SK-N-SH (cell line): Measurements from ENCODE around the gene ARHGAP4. TPM values are rescaled to one million over a fixed set of nuclear protein-coding genes. Genes with fewer than 3 reads are reported as not detected.

ENCODE experiments used
- CTCF ChIA-PET: fragments of 300-600, 350-600 bp; formaldehyde crosslinking; extraction: SDS; loops from one replicate; lab custom pipeline; 2021; lab: Yijun Ruan, JAX
- POLR2A ChIA-PET: fragments of 350-600 bp; sonication (Branson Sonifier 250); formaldehyde crosslinking; extraction: SDS; loops from one replicate; lab custom pipeline; 2020; ENCODE audit warnings: antibody characterized with exemption, inconsistent platforms; lab: Yijun Ruan, JAX
- DNase-seq: peaks from one replicate; pipeline ENCODE4 v3.0.0; 2012
- H2AFZ ChIP-seq: fragments of 200-600 bp; sonication (generic); 2 replicates; pipeline ENCODE4 v1.8.1; 2016; ENCODE audit warnings: antibody characterized with exemption, mild to moderate bottlenecking, low read depth
- H3F3A ChIP-seq: fragments of 200-600 bp; sonication (generic); replicated peaks from 2 replicates; pipeline ENCODE3; 2016; ENCODE audit warnings: antibody characterized with exemption, mild to moderate bottlenecking; ENCODE audit not compliant: insufficient read depth
- H3K27ac ChIP-seq, 2 experiments: fragments of 200-500 bp in 1 of 2; fragments of 200-600 bp in 1 of 2; sonication (Bioruptor generic) in 1 of 2; sonication (generic), shearing (Covaris generic) in 1 of 2; 2 replicates each; pipeline versions ENCODE4 v1.5.1 to v1.6.1; 2014 to 2016; ENCODE audit warnings: low read depth in 2 of 2, inconsistent platforms in 1 of 2, low read length in 1 of 2, mild to moderate bottlenecking in 1 of 2, mixed read lengths in 1 of 2
- H3K27me3 ChIP-seq: fragments of 200-600 bp; sonication (generic), shearing (Covaris generic); 2 replicates; pipeline ENCODE4 v1.6.1; 2016; ENCODE audit warnings: mixed run types; ENCODE audit not compliant: insufficient read depth
- H3K36me3 ChIP-seq, 2 experiments: fragments of 200-500 bp in 1 of 2; fragments of 200-600 bp in 1 of 2; sonication (Bioruptor generic) in 1 of 2; sonication (generic) in 1 of 2; replicated peaks in 1 of 2; 2 replicates each; pipeline versions ENCODE3 to v1.5.1; 2014 to 2016; ENCODE audit warnings: low read length in 1 of 2, mild to moderate bottlenecking in 1 of 2; ENCODE audit not compliant: insufficient read depth in 2 of 2, control insufficient read depth in 1 of 2
- H3K4me1 ChIP-seq, 2 experiments: fragments of 200-500 bp in 1 of 2; fragments of 200-600 bp in 1 of 2; sonication (Bioruptor generic) in 1 of 2; sonication (generic), shearing (Covaris generic) in 1 of 2; 2 replicates each; pipeline versions ENCODE4 v1.5.1 to v1.6.1; 2014 to 2016; ENCODE audit warnings: low read depth in 1 of 2, low read length in 1 of 2, mixed run types in 1 of 2; ENCODE audit not compliant: insufficient read depth in 2 of 2, control insufficient read depth in 1 of 2
- H3K4me2 ChIP-seq: fragments of 200-600 bp; sonication (generic), shearing (Covaris generic); 2 replicates; pipeline ENCODE4 v1.6.1; 2017; ENCODE audit warnings: mixed run types
- H3K4me3 ChIP-seq, 2 experiments: fragments of 200-500 bp in 1 of 2; fragments of 200-600 bp in 1 of 2; sonication (Bioruptor generic) in 1 of 2; sonication (generic), shearing (Covaris generic) in 1 of 2; 2 replicates each; pipeline versions ENCODE4 v1.5.1 to v1.8.1; 2014 to 2016; ENCODE audit warnings: low read depth in 2 of 2, inconsistent platforms in 1 of 2, low read length in 1 of 2, mild to moderate bottlenecking in 1 of 2, mixed read lengths in 1 of 2, moderate library complexity in 1 of 2
- H3K79me2 ChIP-seq: fragments of 200-600 bp; sonication (generic); 2 replicates; pipeline ENCODE4 v1.8.1; 2017; ENCODE audit warnings: mild to moderate bottlenecking; ENCODE audit not compliant: insufficient read depth
- H3K9ac ChIP-seq: fragments of 200-600 bp; sonication (generic); 2 replicates; pipeline ENCODE4 v1.6.1; 2017; ENCODE audit warnings: mixed run types
- H3K9me2 ChIP-seq: fragments of 200-600 bp; sonication (generic); 2 replicates; pipeline ENCODE4 v1.6.1; 2017; ENCODE audit warnings: mixed run types
- H3K9me3 ChIP-seq: fragments of 200-600 bp; sonication (generic); 2 replicates; pipeline ENCODE4 v1.6.1; 2017; ENCODE audit warnings: mixed run types, mild to moderate bottlenecking, moderate library complexity
- H4K20me1 ChIP-seq: fragments of 200-600 bp; sonication (generic); 2 replicates; pipeline ENCODE4 v1.6.1; 2017; ENCODE audit warnings: mild to moderate bottlenecking, mixed run types; ENCODE audit not compliant: insufficient read depth
- EZH2phosphoT487 ChIP-seq: fragments of 200-600 bp; sonication (generic); IDR thresholded peaks from 2 replicates; pipeline ENCODE4 v1.6.1; 2017; ENCODE audit warnings: low read depth, mixed run types, mild to moderate bottlenecking, antibody characterized with exemption, moderate library complexity, borderline replicate concordance
- GATA2 ChIP-seq: sonication (generic); formaldehyde crosslinking; IDR thresholded peaks from 2 replicates; pipeline ENCODE4 v1.5.0; 2020; ENCODE audit warnings: mild to moderate bottlenecking, missing genetic modification reagents
- JUND ChIP-seq: IDR thresholded peaks from 2 replicates; pipeline ENCODE4 v1.4.0; 2012
- NRF1 ChIP-seq: IDR thresholded peaks from 2 replicates; pipeline ENCODE4 v1.6.1; 2012; ENCODE audit warnings: low read depth, mild to moderate bottlenecking, low read length
- RAD21 ChIP-seq: IDR thresholded peaks from 2 replicates; pipeline ENCODE4 v1.6.1; 2012; ENCODE audit warnings: mild to moderate bottlenecking, low read length
- RCOR1 ChIP-seq: fragments of 150-350 bp; IDR thresholded peaks from 2 replicates; pipeline ENCODE4 v1.6.1; 2017; ENCODE audit warnings: antibody characterized with exemption, low read length
- RXRA ChIP-seq: IDR thresholded peaks from 2 replicates; pipeline ENCODE4 v1.4.0; 2012; ENCODE audit warnings: low read depth, mild to moderate bottlenecking, borderline replicate concordance
- SIN3A ChIP-seq: IDR thresholded peaks from 2 replicates; pipeline ENCODE4 v1.6.1; 2012; ENCODE audit warnings: low read depth, mild to moderate bottlenecking, low read length, moderate library complexity, borderline replicate concordance
- SMC3 ChIP-seq: IDR thresholded peaks from 2 replicates; pipeline ENCODE4 v1.6.1; 2012; ENCODE audit warnings: low read depth, low read length, improper control_type of control experiment
- WGBS: methylation state at CpG from one replicate; pipeline ENCODE4 v1.1.6; 2017; ENCODE audit warnings: low lambda C conversion rate; 5-methylcytosine and 5-hydroxymethylcytosine counted together
- polyA plus RNA-seq, 3 experiments: library from polyadenylated mRNA; depleted of rRNA; stranded (reverse); fragments of >200 nt; gene quantifications; 2 replicates each; pipeline ENCODE4 v1.2.3, GENCODE V29; 2012
- TF ChIP-seq, protein P1 (sequence below): fragments of 200-600 bp; sonication (generic); IDR thresholded peaks from 2 replicates; pipeline ENCODE4 v1.6.1; 2017; ENCODE audit warnings: antibody characterized with exemption, mild to moderate bottlenecking, moderate library complexity
- TF ChIP-seq, protein P2 (sequence below): IDR thresholded peaks from 2 replicates; pipeline ENCODE4 v1.6.1; 2012; ENCODE audit warnings: mild to moderate bottlenecking, low read depth, low read length, moderate library complexity
- TF ChIP-seq, protein P3 (sequence below): IDR thresholded peaks from 2 replicates; pipeline ENCODE4 v1.4.0; 2012; ENCODE audit warnings: low read depth, borderline replicate concordance
- TF ChIP-seq, protein P4 (sequence below): fragments of 150-350 bp; IDR thresholded peaks from 2 replicates; pipeline ENCODE4 v1.6.1; 2016; ENCODE audit warnings: mild to moderate bottlenecking, low read depth, low read length
- TF ChIP-seq, protein P5 (sequence below): fragments of 150-350 bp; IDR thresholded peaks from 2 replicates; pipeline ENCODE4 v1.6.1; 2017; ENCODE audit warnings: antibody characterized with exemption, low read length, low read depth, borderline replicate concordance

ARHGAP4 gene
- polyA plus RNA-seq, 1 of the 3 experiments (the other 2 are of a cell fraction): 1.6 TPM

DNA sequence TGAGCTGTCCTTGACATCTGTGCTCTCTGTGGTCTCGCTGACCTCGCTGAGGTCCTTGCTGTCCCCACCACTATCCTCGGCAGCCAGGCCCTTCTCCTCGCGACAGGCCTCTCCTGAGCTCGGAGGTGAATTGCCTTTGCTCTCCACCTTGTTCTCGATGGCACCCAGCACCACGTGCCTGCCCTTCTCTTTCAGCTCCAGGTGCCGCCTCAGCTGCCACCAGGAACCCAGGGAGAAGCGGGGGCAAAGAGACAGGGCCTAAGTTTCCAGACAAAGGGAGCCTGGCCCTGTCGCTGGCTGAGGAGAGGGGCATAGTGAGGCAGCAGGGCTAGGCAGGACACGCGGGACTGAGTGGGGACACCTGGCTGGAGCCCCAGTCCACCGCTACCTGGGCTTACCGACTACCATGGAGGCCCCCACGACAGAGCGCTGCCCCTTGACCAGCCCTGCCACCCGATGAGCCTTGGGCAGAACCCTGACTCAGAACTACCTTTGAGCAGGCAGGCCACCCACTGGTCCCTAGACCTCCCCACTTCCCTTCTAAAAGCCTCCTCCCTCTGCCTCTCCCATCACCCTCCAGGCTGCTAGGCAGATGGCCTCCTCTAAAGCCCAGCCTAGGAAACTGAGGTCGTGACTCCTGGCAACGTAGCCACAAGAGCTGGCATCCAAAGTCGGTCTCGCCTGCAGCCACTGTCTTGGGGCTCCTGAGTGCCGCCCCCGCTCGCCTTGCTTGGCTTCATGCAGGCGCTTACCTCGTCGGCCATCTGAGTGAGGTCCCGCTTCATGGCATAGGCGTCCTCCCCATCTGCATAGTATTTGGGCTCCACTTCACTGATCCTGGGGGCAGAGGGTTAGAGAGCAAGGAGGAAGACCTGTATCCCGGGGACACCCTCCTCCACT, 4.2 kb upstream of the ARHGAP4 start:
- Histone ChIP-seq H3F3A (peaks cover 11% of the 10 kb centered on the region), H3K27me3 (no peaks in the 10 kb centered on the region), H3K79me2 (peaks cover 35% of the 10 kb centered on the region), H3K9me3 (no peaks in the 10 kb centered on the region), H3K36me3 (peaks cover 12 to 35% of the 10 kb centered on the region in 2 experiments), H3K9ac (no peak overlapping the region), H3K4me1 (peaks cover 10 to 46% of the 10 kb centered on the region in 2 experiments; a peak in 2 of 4 replicates), H3K4me2 (no peak overlapping the region), H2AFZ (no peak overlapping the region), H3K4me3 (no peak overlapping the region), H3K27ac (no peak overlapping the region; a peak in 1 of 4 replicates), H4K20me1 (peaks cover 34% of the 10 kb centered on the region), H3K9me2 (no peaks in the 10 kb centered on the region)
- DNase-seq: no peak
- CTCF ChIA-PET: interaction anchor here (0.7 to 16.7 kb wide), 3 partner anchors 8 to 391 kb away, joined by 3 to 271 read pairs (median 4); partner anchors contain the start of gene RENBP
- 94% methylated on average over 23 of the region's 31 CpGs for WGBS
- no peak for TF ChIP-seq RCOR1
- TF ChIP-seq SIN3A: no peak
- no peak for TF ChIP-seq SMC3
- no peak for TF ChIP-seq RAD21
- TF ChIP-seq, protein P1, sequence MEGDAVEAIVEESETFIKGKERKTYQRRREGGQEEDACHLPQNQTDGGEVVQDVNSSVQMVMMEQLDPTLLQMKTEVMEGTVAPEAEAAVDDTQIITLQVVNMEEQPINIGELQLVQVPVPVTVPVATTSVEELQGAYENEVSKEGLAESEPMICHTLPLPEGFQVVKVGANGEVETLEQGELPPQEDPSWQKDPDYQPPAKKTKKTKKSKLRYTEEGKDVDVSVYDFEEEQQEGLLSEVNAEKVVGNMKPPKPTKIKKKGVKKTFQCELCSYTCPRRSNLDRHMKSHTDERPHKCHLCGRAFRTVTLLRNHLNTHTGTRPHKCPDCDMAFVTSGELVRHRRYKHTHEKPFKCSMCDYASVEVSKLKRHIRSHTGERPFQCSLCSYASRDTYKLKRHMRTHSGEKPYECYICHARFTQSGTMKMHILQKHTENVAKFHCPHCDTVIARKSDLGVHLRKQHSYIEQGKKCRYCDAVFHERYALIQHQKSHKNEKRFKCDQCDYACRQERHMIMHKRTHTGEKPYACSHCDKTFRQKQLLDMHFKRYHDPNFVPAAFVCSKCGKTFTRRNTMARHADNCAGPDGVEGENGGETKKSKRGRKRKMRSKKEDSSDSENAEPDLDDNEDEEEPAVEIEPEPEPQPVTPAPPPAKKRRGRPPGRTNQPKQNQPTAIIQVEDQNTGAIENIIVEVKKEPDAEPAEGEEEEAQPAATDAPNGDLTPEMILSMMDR: no peak
- TF ChIP-seq, protein P2, sequence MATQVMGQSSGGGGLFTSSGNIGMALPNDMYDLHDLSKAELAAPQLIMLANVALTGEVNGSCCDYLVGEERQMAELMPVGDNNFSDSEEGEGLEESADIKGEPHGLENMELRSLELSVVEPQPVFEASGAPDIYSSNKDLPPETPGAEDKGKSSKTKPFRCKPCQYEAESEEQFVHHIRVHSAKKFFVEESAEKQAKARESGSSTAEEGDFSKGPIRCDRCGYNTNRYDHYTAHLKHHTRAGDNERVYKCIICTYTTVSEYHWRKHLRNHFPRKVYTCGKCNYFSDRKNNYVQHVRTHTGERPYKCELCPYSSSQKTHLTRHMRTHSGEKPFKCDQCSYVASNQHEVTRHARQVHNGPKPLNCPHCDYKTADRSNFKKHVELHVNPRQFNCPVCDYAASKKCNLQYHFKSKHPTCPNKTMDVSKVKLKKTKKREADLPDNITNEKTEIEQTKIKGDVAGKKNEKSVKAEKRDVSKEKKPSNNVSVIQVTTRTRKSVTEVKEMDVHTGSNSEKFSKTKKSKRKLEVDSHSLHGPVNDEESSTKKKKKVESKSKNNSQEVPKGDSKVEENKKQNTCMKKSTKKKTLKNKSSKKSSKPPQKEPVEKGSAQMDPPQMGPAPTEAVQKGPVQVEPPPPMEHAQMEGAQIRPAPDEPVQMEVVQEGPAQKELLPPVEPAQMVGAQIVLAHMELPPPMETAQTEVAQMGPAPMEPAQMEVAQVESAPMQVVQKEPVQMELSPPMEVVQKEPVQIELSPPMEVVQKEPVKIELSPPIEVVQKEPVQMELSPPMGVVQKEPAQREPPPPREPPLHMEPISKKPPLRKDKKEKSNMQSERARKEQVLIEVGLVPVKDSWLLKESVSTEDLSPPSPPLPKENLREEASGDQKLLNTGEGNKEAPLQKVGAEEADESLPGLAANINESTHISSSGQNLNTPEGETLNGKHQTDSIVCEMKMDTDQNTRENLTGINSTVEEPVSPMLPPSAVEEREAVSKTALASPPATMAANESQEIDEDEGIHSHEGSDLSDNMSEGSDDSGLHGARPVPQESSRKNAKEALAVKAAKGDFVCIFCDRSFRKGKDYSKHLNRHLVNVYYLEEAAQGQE: no peak
- no peak for TF ChIP-seq EZH2phosphoT487
- TF ChIP-seq, protein P3, sequence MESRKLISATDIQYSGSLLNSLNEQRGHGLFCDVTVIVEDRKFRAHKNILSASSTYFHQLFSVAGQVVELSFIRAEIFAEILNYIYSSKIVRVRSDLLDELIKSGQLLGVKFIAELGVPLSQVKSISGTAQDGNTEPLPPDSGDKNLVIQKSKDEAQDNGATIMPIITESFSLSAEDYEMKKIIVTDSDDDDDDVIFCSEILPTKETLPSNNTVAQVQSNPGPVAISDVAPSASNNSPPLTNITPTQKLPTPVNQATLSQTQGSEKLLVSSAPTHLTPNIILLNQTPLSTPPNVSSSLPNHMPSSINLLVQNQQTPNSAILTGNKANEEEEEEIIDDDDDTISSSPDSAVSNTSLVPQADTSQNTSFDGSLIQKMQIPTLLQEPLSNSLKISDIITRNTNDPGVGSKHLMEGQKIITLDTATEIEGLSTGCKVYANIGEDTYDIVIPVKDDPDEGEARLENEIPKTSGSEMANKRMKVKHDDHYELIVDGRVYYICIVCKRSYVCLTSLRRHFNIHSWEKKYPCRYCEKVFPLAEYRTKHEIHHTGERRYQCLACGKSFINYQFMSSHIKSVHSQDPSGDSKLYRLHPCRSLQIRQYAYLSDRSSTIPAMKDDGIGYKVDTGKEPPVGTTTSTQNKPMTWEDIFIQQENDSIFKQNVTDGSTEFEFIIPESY: no peak
- no peak for TF ChIP-seq RXRA
- TF ChIP-seq JUND: no peak
- TF ChIP-seq NRF1: no peak
- TF ChIP-seq, protein P4, sequence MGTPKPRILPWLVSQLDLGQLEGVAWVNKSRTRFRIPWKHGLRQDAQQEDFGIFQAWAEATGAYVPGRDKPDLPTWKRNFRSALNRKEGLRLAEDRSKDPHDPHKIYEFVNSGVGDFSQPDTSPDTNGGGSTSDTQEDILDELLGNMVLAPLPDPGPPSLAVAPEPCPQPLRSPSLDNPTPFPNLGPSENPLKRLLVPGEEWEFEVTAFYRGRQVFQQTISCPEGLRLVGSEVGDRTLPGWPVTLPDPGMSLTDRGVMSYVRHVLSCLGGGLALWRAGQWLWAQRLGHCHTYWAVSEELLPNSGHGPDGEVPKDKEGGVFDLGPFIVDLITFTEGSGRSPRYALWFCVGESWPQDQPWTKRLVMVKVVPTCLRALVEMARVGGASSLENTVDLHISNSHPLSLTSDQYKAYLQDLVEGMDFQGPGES: no peak
- TF ChIP-seq, protein P5, sequence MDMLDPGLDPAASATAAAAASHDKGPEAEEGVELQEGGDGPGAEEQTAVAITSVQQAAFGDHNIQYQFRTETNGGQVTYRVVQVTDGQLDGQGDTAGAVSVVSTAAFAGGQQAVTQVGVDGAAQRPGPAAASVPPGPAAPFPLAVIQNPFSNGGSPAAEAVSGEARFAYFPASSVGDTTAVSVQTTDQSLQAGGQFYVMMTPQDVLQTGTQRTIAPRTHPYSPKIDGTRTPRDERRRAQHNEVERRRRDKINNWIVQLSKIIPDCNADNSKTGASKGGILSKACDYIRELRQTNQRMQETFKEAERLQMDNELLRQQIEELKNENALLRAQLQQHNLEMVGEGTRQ: no peak
- no peak for TF ChIP-seq GATA2 (CRISPR knock-in tag)
- POLR2A ChIA-PET: interaction anchor here (0.8 kb wide), 1 partner anchor 49 kb away, joined by 3 read pairs; no protein-coding TSS in a partner anchor
